ENCODE results near the gene NVL. TPM values are rescaled to one million over a fixed set of nuclear protein-coding genes. Genes with fewer than 3 reads are reported as not detected.

NVL gene
- total and polyA plus RNA-seq, 3 donors from 2014 or later: 21.7 to 38.7 (median 31.0) TPM

DNA sequence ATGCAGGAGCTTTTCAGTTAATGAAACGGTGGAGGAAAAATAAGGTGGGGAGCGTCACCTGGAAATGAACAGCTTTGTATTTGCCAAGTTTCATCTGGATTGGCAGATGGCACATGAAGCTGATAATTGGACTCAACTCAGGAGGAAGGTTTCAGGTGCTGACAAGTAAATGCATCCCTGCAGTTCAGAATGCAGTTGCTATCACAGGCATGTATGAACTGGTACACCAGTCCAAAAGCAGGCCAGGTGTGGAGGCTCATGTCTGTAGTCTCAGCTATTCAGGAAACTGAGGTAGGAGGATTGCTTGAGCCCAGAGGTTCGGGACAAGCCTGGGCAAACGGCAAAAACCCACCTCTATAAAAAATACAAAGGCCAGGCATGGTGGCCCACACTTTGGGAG, 131.4 kb downstream of the NVL start:
- Histone ChIP-seq H3K4me1 (peaks cover under 1% of the 10 kb centered on the region), H3K36me3 (ENCODE audit: low read depth, missing control alignments) (no peaks in the 10 kb centered on the region), H3K27ac (no peak overlapping the region), H3K27me3 (no peaks in the 10 kb centered on the region), H3K4me3 (no peak overlapping the region), H3K9me3 (no peaks in the 10 kb centered on the region)
- intact Hi-C loops (cut with DNase I; ENCODE audit: low total_unique reads): no loop called here
- whole genome bisulfite sequencing, 2 donors: 93 to 97% methylated on average over 4 of the region's 4 CpGs
- TF ChIP-seq POLR2A (IDR thresholded peaks at IDR 0.05): no peak
- TF ChIP-seq, protein P1, sequence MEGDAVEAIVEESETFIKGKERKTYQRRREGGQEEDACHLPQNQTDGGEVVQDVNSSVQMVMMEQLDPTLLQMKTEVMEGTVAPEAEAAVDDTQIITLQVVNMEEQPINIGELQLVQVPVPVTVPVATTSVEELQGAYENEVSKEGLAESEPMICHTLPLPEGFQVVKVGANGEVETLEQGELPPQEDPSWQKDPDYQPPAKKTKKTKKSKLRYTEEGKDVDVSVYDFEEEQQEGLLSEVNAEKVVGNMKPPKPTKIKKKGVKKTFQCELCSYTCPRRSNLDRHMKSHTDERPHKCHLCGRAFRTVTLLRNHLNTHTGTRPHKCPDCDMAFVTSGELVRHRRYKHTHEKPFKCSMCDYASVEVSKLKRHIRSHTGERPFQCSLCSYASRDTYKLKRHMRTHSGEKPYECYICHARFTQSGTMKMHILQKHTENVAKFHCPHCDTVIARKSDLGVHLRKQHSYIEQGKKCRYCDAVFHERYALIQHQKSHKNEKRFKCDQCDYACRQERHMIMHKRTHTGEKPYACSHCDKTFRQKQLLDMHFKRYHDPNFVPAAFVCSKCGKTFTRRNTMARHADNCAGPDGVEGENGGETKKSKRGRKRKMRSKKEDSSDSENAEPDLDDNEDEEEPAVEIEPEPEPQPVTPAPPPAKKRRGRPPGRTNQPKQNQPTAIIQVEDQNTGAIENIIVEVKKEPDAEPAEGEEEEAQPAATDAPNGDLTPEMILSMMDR (IDR thresholded peaks at IDR 0.05): no peak
- DNase-seq: no peak

- 79 to 81% methylated on average over 5 of the region's 5 CpGs for whole genome bisulfite sequencing, 2 donors
- TF ChIP-seq, protein P1 (IDR thresholded peaks at IDR 0.05): no peak
- TF ChIP-seq POLR2A (IDR thresholded peaks at IDR 0.05): no peak
- Histone ChIP-seq H3K27me3 (no peaks in the 10 kb centered on the region), H3K36me3 (ENCODE audit: low read depth, missing control alignments) (no peaks in the 10 kb centered on the region), H3K4me3 (no peak overlapping the region), H3K9me3 (no peaks in the 10 kb centered on the region), H3K27ac (no peak overlapping the region), H3K4me1 (no peaks in the 10 kb centered on the region)
- DNase-seq: no peak
- intact Hi-C loops (cut with DNase I; ENCODE audit: low total_unique reads): no loop called here
Observed at GRCh38 chr1:224196813-224197600, 133.0 kb downstream of the NVL start.

GRCh38 chr1:224193319-224193966, 136.5 kb downstream of the NVL start:
- Histone ChIP-seq H3K36me3 (ENCODE audit: low read depth, missing control alignments) (no peaks in the 10 kb centered on the region), H3K4me1 (no peaks in the 10 kb centered on the region), H3K9me3 (no peaks in the 10 kb centered on the region), H3K4me3 (no peak overlapping the region), H3K27me3 (no peaks in the 10 kb centered on the region), H3K27ac (no peak overlapping the region)
- DNase-seq: no peak
- intact Hi-C loops (cut with DNase I; ENCODE audit: low total_unique reads): no loop called here
- WGBS, 2 donors: 93% methylated on average over 8 of the region's 8 CpGs
- TF ChIP-seq POLR2A (IDR thresholded peaks at IDR 0.05): no peak
- TF ChIP-seq, protein P1 (IDR thresholded peaks at IDR 0.05): no peak

DNA sequence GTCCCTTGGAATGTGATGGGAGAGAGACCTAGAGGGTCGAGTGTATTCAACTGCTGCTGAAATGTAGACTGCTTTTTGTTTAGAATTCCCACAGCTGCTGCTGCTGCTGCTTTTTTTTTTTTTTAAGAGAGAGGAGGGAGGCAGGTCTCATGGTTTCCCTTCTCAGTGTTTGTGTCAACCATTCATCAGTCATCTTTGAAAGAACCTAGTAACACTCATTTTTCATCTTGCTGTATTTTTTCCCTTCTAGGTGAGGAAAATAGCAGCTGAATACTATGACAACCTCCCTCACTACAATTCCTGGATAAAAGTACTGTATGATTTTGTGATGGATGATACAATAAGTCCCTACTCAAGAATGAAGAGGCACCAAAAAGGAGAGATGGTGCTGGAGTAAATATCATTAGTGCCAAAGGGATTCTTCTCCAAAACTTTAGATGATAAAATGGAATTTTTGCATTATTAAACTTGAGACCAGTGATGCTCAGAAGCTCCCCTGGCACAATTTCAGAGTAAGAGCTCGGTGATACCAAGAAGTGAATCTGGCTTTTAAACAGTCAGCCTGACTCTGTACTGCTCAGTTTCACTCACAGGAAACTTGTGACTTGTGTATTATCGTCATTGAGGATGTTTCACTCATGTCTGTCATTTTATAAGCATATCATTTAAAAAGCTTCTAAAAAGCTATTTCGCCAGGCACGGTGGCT, 137.7 kb downstream of the NVL start:
- intact Hi-C loops (cut with DNase I; ENCODE audit: low total_unique reads): no loop called here
- Histone ChIP-seq H3K4me3 (no peak overlapping the region), H3K27me3 (no peaks in the 10 kb centered on the region), H3K27ac (no peak overlapping the region), H3K9me3 (no peaks in the 10 kb centered on the region), H3K4me1 (no peaks in the 10 kb centered on the region), H3K36me3 (ENCODE audit: low read depth, missing control alignments) (no peaks in the 10 kb centered on the region)
- TF ChIP-seq, protein P1 (IDR thresholded peaks at IDR 0.05): no peak
- no peak for TF ChIP-seq POLR2A (IDR thresholded peaks at IDR 0.05)
- 77 to 78% methylated on average over 5 of the region's 5 CpGs for WGBS, 2 donors
- DNase-seq: no peak

All from testis (tissue), 3 donors.